H54 (cell line): ENCODE measurements around the gene SUGCT.

ENCODE experiments used
- DNase-seq: peaks from one replicate; pipeline ENCODE4 v3.0.0; 2011; ENCODE audit warnings: low spot score, mixed read lengths; ENCODE audit not compliant: insufficient read length
- FAIRE-seq: peaks from 3 replicates; lab custom pipeline; 2011; peaks lifted over from hg19 to GRCh38; lab: Jason Lieb, UNC
- POLR2A ChIP-seq: IDR thresholded peaks from 2 replicates; pipeline ENCODE4 v1.6.1; 2011; ENCODE audit warnings: low read depth, mild to moderate bottlenecking, low read length

SUGCT gene

GRCh38 chr7:40733578-40733977 lies 598.8 kb downstream of the SUGCT start:
- FAIRE-seq (no peak), DNase-seq (no peak)
- no peak for TF ChIP-seq POLR2A

GRCh38 chr7:40739257-40739656 lies 604.5 kb downstream of the SUGCT start:
- no peak for FAIRE-seq
- no peak for DNase-seq
- TF ChIP-seq POLR2A, result no peak

- peak; percentile 48 for FAIRE-seq
- TF ChIP-seq POLR2A, result no peak
Measured at GRCh38 chr7:40742270-40742669, 607.5 kb downstream of the SUGCT start.

GRCh38 chr7:40746841-40747556 lies 612.2 kb downstream of the SUGCT start:
- FAIRE-seq, result peak; percentile 30
- no peak for DNase-seq
- no peak for TF ChIP-seq POLR2A

More at GRCh38 chr7:40742270-40742669, 607.5 kb downstream of the SUGCT start:
- DNase-seq, result no peak

- no peak for TF ChIP-seq POLR2A
- no peak for DNase-seq
- FAIRE-seq, result peak; percentile 69
Measured at GRCh38 chr7:40747856-40748255, 613.1 kb downstream of the SUGCT start.

- FAIRE-seq (no peak), DNase-seq (no peak)
- TF ChIP-seq POLR2A, result no peak
Measured at GRCh38 chr7:40749877-40750276, 615.1 kb downstream of the SUGCT start.

GRCh38 chr7:40753455-40753854 lies 618.6 kb downstream of the SUGCT start:
- FAIRE-seq, result no peak
- no peak for TF ChIP-seq POLR2A
- DNase-seq, result no peak

- no peak for DNase-seq
- TF ChIP-seq POLR2A, result no peak
- FAIRE-seq, result no peak
Measured at GRCh38 chr7:40755438-40755837, 620.6 kb downstream of the SUGCT start.

GRCh38 chr7:40757109-40757508 lies 622.3 kb downstream of the SUGCT start:
- DNase-seq, result no peak
- FAIRE-seq, result no peak
- TF ChIP-seq POLR2A, result no peak

GRCh38 chr7:40758590-40758989 lies 623.8 kb downstream of the SUGCT start:
- no peak for FAIRE-seq

GRCh38 chr7:40760293-40760964 lies 625.6 kb downstream of the SUGCT start:
- FAIRE-seq (no peak), DNase-seq (no peak)

More at GRCh38 chr7:40758590-40758989, 623.8 kb downstream of the SUGCT start:
- TF ChIP-seq POLR2A, result no peak
- no peak for DNase-seq

GRCh38 chr7:40760987-40761386 lies 626.2 kb downstream of the SUGCT start:
- DNase-seq (no peak), FAIRE-seq (no peak)
- TF ChIP-seq POLR2A, result no peak

More at GRCh38 chr7:40760293-40760964, 625.6 kb downstream of the SUGCT start:
- TF ChIP-seq POLR2A, result no peak

- DNase-seq, result no peak
- FAIRE-seq, result no peak
- no peak for TF ChIP-seq POLR2A
Measured at GRCh38 chr7:40761762-40762560, 627.2 kb downstream of the SUGCT start.
